Loucy (cell line): ENCODE results near the gene FAM117A.

Experiments
- CTCF ChIP-seq: fragments of 200-600 bp; sonication (generic); conservative IDR thresholded peaks from 2 replicates; pipeline ENCODE4 v1.5.1; 2014; ENCODE audit warnings: mild to moderate bottlenecking, antibody characterized with exemption, low read length
- EZH2phosphoT487 ChIP-seq: fragments of 200-600 bp; IDR thresholded peaks from 2 replicates; pipeline ENCODE4 v1.6.1; 2018; ENCODE audit warnings: antibody characterized with exemption, mild to moderate bottlenecking, moderate library complexity, borderline replicate concordance

- no peak for TF ChIP-seq EZH2phosphoT487
- no peak for TF ChIP-seq CTCF
These were observed 82.6 kb downstream of the FAM117A start for GRCh38 chr17:49681106-49681979.
